ENCODE results near the gene SEPTIN11. TPM values are rescaled to one million over a fixed set of nuclear protein-coding genes. Genes with fewer than 3 reads are reported as not detected.

SEPTIN11 gene
- total RNA-seq, 1 experiment from 2014 or later, result 77.3 TPM

DNA sequence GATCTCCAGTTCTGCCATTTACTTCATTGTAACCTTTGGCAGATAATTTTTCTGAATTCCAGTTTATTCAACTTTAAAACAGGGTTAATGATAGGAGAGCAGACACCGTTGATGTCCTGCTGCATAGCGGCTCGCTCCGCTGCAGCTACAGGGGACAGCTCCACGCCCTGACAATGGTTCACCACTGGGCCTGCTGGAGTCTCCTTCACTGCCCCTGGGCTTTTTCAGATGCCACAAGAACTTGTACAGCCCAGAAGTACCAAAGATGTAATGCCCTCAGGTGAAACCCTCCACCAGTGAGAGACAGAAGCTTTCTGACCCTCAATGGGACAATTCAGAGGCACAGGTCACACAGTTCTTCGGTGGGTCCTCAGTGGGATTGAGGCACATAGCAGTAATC is 22.7 kb upstream of the SEPTIN11 start:
- no peaks in the 10 kb centered on the region for H3K79me2 ChIP-seq (ENCODE audit: insufficient read depth, low read length)
- peaks cover 3 to 5% of the 10 kb centered on the region in 2 experiments; a peak in 2 of 4 replicates for H3K4me1 Mint-ChIP-seq
- H4K8ac ChIP-seq (replicated peaks; ENCODE audit: insufficient read length, low read depth, low read length), result no peak overlapping the region
- no peak overlapping the region for H3K27ac Mint-ChIP-seq
- H4K91ac ChIP-seq (ENCODE audit: insufficient read length, low read depth, low read length), result no peak overlapping the region
- TF ChIP-seq, protein P1, sequence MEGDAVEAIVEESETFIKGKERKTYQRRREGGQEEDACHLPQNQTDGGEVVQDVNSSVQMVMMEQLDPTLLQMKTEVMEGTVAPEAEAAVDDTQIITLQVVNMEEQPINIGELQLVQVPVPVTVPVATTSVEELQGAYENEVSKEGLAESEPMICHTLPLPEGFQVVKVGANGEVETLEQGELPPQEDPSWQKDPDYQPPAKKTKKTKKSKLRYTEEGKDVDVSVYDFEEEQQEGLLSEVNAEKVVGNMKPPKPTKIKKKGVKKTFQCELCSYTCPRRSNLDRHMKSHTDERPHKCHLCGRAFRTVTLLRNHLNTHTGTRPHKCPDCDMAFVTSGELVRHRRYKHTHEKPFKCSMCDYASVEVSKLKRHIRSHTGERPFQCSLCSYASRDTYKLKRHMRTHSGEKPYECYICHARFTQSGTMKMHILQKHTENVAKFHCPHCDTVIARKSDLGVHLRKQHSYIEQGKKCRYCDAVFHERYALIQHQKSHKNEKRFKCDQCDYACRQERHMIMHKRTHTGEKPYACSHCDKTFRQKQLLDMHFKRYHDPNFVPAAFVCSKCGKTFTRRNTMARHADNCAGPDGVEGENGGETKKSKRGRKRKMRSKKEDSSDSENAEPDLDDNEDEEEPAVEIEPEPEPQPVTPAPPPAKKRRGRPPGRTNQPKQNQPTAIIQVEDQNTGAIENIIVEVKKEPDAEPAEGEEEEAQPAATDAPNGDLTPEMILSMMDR (conservative IDR thresholded peaks at IDR 0.05), result no peak
- no peak overlapping the region for H2AFZ ChIP-seq (ENCODE audit: low read length)
- H2AK5ac ChIP-seq (ENCODE audit: insufficient read length, low read length), result no peak overlapping the region
- H3K4me3 Mint-ChIP-seq, result no peak overlapping the region
- H3K9me3 Mint-ChIP-seq, result no peaks in the 10 kb centered on the region
- no peak overlapping the region for H3K9ac ChIP-seq (ENCODE audit: extremely low read depth, insufficient read length, low read length)
- H3K4ac ChIP-seq (ENCODE audit: low read depth, low read length), result no peak overlapping the region
- H3K4me2 ChIP-seq (ENCODE audit: insufficient read depth, insufficient read length, low read length), result no peak overlapping the region
- no peak overlapping the region for H4K5ac ChIP-seq (ENCODE audit: insufficient read length, low read depth, low read length)
- no peak for DNase-seq
- H2BK120ac ChIP-seq (ENCODE audit: low read depth, low read length, poor library complexity, severe bottlenecking), result no peak overlapping the region
- H2BK12ac ChIP-seq (ENCODE audit: insufficient read length, low read depth, low read length), result no peak overlapping the region
- no peaks in the 10 kb centered on the region; the same call in 1 of the 2 replicates for H3K27me3 Mint-ChIP-seq (ENCODE audit: low read depth)
- no peak overlapping the region for H3K23ac ChIP-seq (ENCODE audit: insufficient read length, low read depth, low read length)
- H2BK5ac ChIP-seq (ENCODE audit: insufficient read length, low read length), result no peak overlapping the region
- H3T11ph ChIP-seq (ENCODE audit: low read length), result no peak overlapping the region
- no peaks in the 10 kb centered on the region for H3K4me1 ChIP-seq (ENCODE audit: insufficient read depth, low read length)
- no peaks in the 10 kb centered on the region for H3K9me3 ChIP-seq (ENCODE audit: control insufficient read depth, low read depth, low read length)
- no peaks in the 10 kb centered on the region for H3K36me3 Mint-ChIP-seq (ENCODE audit: insufficient read depth in 1 of 3, low read depth in 3 of 3)
- H3K14ac ChIP-seq (ENCODE audit: insufficient read depth, low read length), result no peak overlapping the region
- H2BK15ac ChIP-seq (ENCODE audit: low read depth, low read length), result no peak overlapping the region
- H2BK20ac ChIP-seq (ENCODE audit: low read depth, low read length, poor library complexity, severe bottlenecking), result no peak overlapping the region
- H3K27ac ChIP-seq (ENCODE audit: insufficient read length, low read depth, low read length), result no peak overlapping the region
- no peaks in the 10 kb centered on the region for H3K27me3 ChIP-seq (ENCODE audit: insufficient read depth, low read length)
- no CpG with 5 or more reads among the region's 6 CpGs for WGBS (ENCODE audit: extremely low coverage, insufficient read length, low lambda C conversion rate)
- H4K20me1 ChIP-seq (ENCODE audit: control insufficient read depth, insufficient read depth, insufficient read length), result no peaks in the 10 kb centered on the region
- no peaks in the 10 kb centered on the region for H3K23me2 ChIP-seq (ENCODE audit: insufficient read length, low read depth, low read length, poor library complexity, severe bottlenecking)
- H3K18ac ChIP-seq (ENCODE audit: insufficient read length, low read depth, low read length), result no peak overlapping the region
- H3K56ac ChIP-seq (ENCODE audit: insufficient read length, low read depth, low read length), result no peak overlapping the region
- H3K79me1 ChIP-seq (ENCODE audit: insufficient read depth, low read depth, low read length, poor library complexity, severe bottlenecking), result no peaks in the 10 kb centered on the region

Measured in H9 (cell line).